ENCODE results near the gene CCKAR. TPM values are rescaled to one million over a fixed set of nuclear protein-coding genes. Genes with fewer than 3 reads are reported as not detected.

The CCKAR gene
- total RNA-seq = under 1 TPM in 1 of 9 donors, not detected in 8; 0.20 TPM
- polyA plus RNA-seq = not detected
- long read RNA-seq, donor 1 = 0 reads
- long read RNA-seq, donor 2 = 0 reads
- long read RNA-seq, donor 3 = 0 reads

- ATAC-seq (no peak), DNase-seq (no peak)
- peaks cover 0 to 24% (median 3%) of the 10 kb centered on the region in 9 donors for H3K27me3 ChIP-seq
Measured at GRCh38 chr4:26490111-26490959, at the start of gene CCKAR. TSS of gene CCKAR (minus strand) at chr4:26490484. CDS start at chr4:26490267, 217 bp downstream.

GRCh38 chr4:26533685-26534084, 43.4 kb upstream of the CCKAR start:
- no peak for TF ChIP-seq POLR2A (IDR thresholded peaks at IDR 0.05)
- H3K27me3 ChIP-seq = no peaks in the 10 kb centered on the region
- intact Hi-C loops (cut with DNase I) = no loop called here
- no peaks in the 10 kb centered on the region for H3K36me3 ChIP-seq
- no peak overlapping the region for H3K4me3 ChIP-seq
- H3K4me1 ChIP-seq = no peaks in the 10 kb centered on the region
- ATAC-seq = no peak
- H3K9me3 ChIP-seq = peaks cover 0 to 8% (median 0%) of the 10 kb centered on the region in 12 donors
- no peak overlapping the region for H3K27ac ChIP-seq
- WGBS, 4 donors = 81 to 92% (median 90%) methylated on average over 2 of the region's 2 CpGs
- no peak for DNase-seq

More at GRCh38 chr4:26490111-26490959, at the start of gene CCKAR:
- H3K4me3 ChIP-seq = no peak within 1 kb of the TSS
- 63 to 66% (median 64%) methylated on average over 21 to 24 of the region's 24 CpGs for WGBS, 4 donors
- H3K4me1 ChIP-seq = no peaks in the 10 kb centered on the region
- intact Hi-C loops (cut with DNase I) = no loop called here
- H3K27ac ChIP-seq = no peak within 1 kb of the TSS
- H3K36me3 ChIP-seq = no peaks in the 10 kb centered on the region
- no peaks in the 10 kb centered on the region for H3K9me3 ChIP-seq
- TF ChIP-seq CTCF (IDR thresholded peaks at IDR 0.05) = no peak
- TF ChIP-seq POLR2A (IDR thresholded peaks at IDR 0.05) = no peak

- no peak for ATAC-seq
- TF ChIP-seq POLR2A (IDR thresholded peaks at IDR 0.05) (no peak), CTCF (IDR thresholded peaks at IDR 0.05) (no peak)
- 64 to 73% (median 68%) methylated on average over 5 of the region's 5 CpGs for WGBS, 4 donors
- Histone ChIP-seq H3K27ac (no peak overlapping the region), H3K27me3 (no peaks in the 10 kb centered on the region), H3K4me3 (no peak overlapping the region), H3K36me3 (no peaks in the 10 kb centered on the region), H3K9me3 (peaks cover 0 to 8% (median 0%) of the 10 kb centered on the region in 12 donors), H3K4me1 (no peaks in the 10 kb centered on the region)
- no peak for DNase-seq
- intact Hi-C loops (cut with DNase I) = no loop called here
Measured at GRCh38 chr4:26531491-26532116, 41.3 kb upstream of the CCKAR start.

GRCh38 chr4:26530099-26530498, 39.8 kb upstream of the CCKAR start:
- H3K9me3 ChIP-seq = peaks cover 0 to 8% (median 0%) of the 10 kb centered on the region in 12 donors
- H3K36me3 ChIP-seq = no peaks in the 10 kb centered on the region
- no peaks in the 10 kb centered on the region for H3K27me3 ChIP-seq
- intact Hi-C loops (cut with DNase I) = no loop called here
- no peaks in the 10 kb centered on the region for H3K4me1 ChIP-seq
- DNase-seq (no peak), ATAC-seq (no peak)
- no peak for TF ChIP-seq CTCF (IDR thresholded peaks at IDR 0.05)
- no peak for TF ChIP-seq POLR2A (IDR thresholded peaks at IDR 0.05)
- H3K27ac ChIP-seq = no peak overlapping the region
- no peak overlapping the region for H3K4me3 ChIP-seq
- WGBS, 4 donors = 85 to 91% (median 88%) methylated on average over 5 of the region's 5 CpGs

All from heart left ventricle (tissue), 16 donors.